GM21576 (cell line): ENCODE data around the gene PPP1R1A.
A peak's percentile ranks its signal among the peaks of the same experiment; 100 is the strongest.

Experiments
- ATAC-seq: cut with Tn5 transposase; IDR thresholded peaks from one replicate; pipeline ENCODE4 v1.9.1; 2021; ENCODE audit warnings: mild to moderate bottlenecking, moderate library complexity; ENCODE audit not compliant: unreplicated experiment

Gene PPP1R1A

GRCh38 chr12:54572881-54573280, 15.6 kb downstream of the PPP1R1A start:
- no peak for ATAC-seq

- ATAC-seq: no peak
Observed at GRCh38 chr12:54571193-54572188, 17.0 kb downstream of the PPP1R1A start.

GRCh38 chr12:54569995-54570528, 18.4 kb downstream of the PPP1R1A start:
- no peak for ATAC-seq

- ATAC-seq: no peak
Observed at GRCh38 chr12:54569072-54569471, 19.4 kb downstream of the PPP1R1A start.

GRCh38 chr12:54566792-54567191, 21.7 kb downstream of the PPP1R1A start:
- ATAC-seq: no peak

- no peak for ATAC-seq
Observed at GRCh38 chr12:54565986-54566544, 22.4 kb downstream of the PPP1R1A start.

GRCh38 chr12:54565310-54565985, 23.0 kb downstream of the PPP1R1A start:
- no peak for ATAC-seq

- ATAC-seq: no peak
Observed at GRCh38 chr12:54564768-54565167, 23.7 kb downstream of the PPP1R1A start.

GRCh38 chr12:54563787-54564186, 24.7 kb downstream of the PPP1R1A start:
- ATAC-seq: no peak

- no peak for ATAC-seq
Observed at GRCh38 chr12:54562750-54563356, 25.6 kb downstream of the PPP1R1A start.

- ATAC-seq: no peak
Observed at GRCh38 chr12:54561164-54561563, 27.3 kb downstream of the PPP1R1A start.

GRCh38 chr12:54560374-54560858, 28.0 kb downstream of the PPP1R1A start:
- peak; percentile 100 for ATAC-seq

GRCh38 chr12:54558759-54559158, 29.7 kb downstream of the PPP1R1A start:
- ATAC-seq: no peak

- ATAC-seq: no peak
Observed at GRCh38 chr12:54558311-54558710, 30.1 kb downstream of the PPP1R1A start.

- no peak for ATAC-seq
Observed at GRCh38 chr12:54555670-54556257, 32.7 kb downstream of the PPP1R1A start.

GRCh38 chr12:54549774-54550451, 38.5 kb downstream of the PPP1R1A start:
- ATAC-seq: no peak

- no peak for ATAC-seq
Observed at GRCh38 chr12:54546511-54546910, 41.9 kb downstream of the PPP1R1A start.

- ATAC-seq: no peak
Observed at GRCh38 chr12:54544743-54545142, 43.7 kb downstream of the PPP1R1A start.

- ATAC-seq: no peak
Observed at GRCh38 chr12:54543526-54543925, 44.9 kb downstream of the PPP1R1A start.

- ATAC-seq: no peak
Observed at GRCh38 chr12:54541751-54542290, 46.6 kb downstream of the PPP1R1A start.
